HG03196 (cell line): ENCODE data around the gene FAM120B.

Experiments
- ATAC-seq: cut with Tn5 transposase; IDR thresholded peaks from one replicate; pipeline ENCODE4 v1.9.1; 2021; ENCODE audit not compliant: unreplicated experiment

The FAM120B gene

GRCh38 chr6:170416959-170417606 is 110.5 kb downstream of the FAM120B start:
- no peak for ATAC-seq

DNA sequence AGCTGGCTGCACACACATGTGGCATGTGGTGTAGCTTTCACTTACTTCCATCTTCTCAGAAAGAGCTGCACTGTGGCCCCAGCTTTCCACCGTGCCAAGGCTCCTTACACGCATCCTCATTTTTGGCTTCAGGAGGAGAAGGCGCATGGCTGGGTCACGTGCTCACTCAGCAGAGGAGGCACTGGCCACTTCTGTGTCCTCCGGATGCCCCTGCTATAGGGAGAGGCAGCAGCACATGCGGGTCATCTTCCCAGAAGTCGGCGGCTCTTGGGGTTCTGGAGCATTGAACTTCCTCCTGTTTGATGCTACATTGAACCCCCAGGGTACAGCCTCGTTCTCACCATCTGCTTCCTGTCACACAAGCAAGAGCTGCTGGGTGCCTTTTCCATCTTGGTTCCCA is 111.3 kb downstream of the FAM120B start:
- no peak for ATAC-seq

GRCh38 chr6:170420283-170420682 is 113.7 kb downstream of the FAM120B start:
- ATAC-seq, result no peak

DNA sequence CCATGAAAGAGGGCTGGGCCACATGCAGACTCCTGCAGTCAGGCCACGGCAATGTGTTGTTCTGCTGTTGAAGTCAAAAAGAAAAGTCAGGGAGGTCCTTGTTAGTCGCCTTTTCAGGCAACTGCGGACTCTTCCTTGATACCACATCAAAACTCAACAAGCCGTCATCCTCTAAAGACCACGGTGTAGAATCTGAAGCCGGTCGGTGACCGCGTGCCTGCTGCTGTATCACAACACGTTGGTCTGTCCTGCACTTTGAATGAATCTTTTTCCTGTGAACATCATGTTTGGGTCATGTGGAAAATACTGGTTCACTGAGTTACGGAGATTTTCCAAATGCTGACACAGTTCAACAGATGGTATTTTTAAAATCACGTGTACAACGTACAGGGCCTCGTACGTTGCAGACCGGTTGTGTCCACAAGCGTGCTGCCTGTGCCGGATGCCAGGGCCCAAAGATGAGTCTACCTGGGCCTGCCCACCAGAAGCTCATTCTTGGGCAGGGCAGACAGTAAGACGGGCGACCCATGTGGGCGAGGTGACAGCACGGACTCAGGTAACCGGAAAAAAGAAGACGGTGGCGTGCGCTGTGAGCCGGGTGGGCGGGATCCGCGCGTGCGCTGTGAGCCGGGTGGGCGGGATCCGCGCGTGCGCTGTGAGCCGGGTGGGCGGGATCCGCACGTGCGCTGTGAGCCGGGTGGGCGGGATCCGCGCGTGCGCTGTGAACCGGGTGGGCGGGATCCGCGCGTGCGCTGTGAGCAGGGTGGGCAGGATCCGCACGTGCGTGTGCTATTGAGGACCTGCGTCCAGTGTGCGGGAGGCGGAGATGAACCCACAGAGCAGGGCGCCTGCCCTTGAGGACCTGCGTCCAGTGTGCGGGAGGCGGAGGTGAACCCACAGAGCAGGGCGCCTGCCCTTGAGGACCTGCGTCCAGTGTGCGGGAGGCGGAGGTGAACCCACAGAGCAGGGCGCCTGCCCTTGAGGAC is 114.5 kb downstream of the FAM120B start:
- ATAC-seq, result no peak

DNA sequence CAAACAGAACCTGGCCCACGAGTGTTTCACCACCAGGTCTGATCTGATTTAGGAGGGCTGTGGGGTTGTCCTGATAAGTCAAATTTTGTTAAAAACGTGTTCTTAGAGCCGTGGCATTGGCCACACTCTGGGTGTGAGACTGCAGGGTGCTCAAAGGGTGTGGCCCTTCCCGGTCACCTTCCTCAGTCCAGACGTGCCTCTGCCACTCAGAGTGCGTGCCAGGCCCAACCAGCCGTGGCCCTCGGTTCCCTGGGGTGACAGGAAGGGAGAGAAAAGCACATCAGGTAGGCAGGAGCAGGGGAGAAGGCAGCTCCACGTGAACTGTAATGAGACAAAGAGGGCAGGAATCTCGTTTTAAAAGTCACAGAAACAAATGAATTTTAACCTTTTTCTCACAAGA is 115.4 kb downstream of the FAM120B start:
- no peak for ATAC-seq

GRCh38 chr6:170423030-170423429 is 116.5 kb downstream of the FAM120B start:
- ATAC-seq, result no peak

GRCh38 chr6:170423814-170424603 is 117.5 kb downstream of the FAM120B start:
- no peak for ATAC-seq

DNA sequence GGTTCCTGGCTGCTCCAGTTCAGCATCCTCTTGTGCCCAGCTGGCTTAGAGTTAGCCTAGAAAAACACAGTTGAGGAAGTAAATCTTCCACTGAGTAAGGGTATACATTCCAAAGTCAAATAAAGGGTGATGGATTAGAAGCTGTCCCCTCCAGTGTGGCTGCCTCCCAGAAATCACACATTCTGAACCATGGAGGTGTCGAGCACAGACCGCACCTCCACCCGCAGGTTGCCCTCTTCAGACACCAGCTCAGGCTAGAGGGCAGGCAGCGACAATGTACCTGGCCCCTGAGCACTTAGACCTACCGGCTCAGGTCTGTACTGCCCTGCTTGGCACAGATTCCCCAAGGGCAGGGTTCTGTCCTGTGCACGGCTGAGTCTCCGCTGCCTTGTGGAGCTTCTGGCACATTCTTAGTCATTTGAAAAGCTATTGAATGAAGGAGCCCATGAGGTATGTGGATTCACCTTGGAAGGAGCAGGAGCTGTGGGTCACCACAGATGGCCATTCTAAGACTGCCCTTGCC is 118.1 kb downstream of the FAM120B start:
- ATAC-seq, result no peak

GRCh38 chr6:170429450-170429849 is 122.9 kb downstream of the FAM120B start:
- no peak for ATAC-seq

DNA sequence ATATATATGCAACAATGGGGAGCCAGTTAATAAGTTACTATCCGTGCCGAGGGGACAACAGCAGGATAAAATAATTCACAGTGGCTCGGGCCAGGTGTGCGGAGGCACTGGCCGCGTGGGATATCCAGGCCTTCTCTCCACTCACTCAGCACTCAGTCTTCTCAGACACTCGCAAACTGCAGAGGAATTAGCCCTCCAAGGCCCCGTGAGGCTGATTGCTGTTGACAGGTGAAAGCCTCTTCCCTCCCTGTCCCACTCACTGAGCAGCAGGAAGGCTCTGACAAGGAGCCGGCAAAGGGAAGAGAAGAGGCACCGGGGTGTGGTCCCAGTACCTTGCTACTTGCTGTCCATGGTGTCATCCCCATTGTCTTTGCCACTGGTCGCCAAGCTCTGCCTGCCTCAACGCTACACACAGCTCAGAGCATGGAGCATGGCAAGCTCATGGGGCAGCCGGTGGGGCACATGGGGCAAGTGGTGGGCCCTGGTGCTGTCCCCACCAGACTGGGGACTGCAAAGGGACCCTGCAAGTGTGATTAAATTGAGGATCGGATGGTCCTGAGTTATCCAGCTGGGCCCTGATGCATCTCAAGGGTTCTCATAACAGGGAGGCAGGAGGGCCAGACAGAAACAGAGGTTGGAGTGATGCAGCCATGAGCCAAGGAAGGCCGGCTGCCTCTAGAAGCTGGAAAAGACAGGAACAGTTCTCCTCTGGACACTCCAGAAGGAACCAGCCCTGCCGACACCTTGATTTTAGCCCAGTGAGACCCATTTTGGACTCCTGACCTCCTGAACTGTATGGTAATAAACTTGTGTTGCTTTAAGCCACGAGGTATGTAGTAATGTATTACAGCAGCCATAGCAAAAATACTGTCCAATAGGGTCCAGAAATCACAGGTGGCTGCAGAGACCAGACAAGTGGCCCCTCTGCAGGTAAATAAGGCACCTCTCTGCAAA is 126.9 kb downstream of the FAM120B start:
- ATAC-seq, result no peak

DNA sequence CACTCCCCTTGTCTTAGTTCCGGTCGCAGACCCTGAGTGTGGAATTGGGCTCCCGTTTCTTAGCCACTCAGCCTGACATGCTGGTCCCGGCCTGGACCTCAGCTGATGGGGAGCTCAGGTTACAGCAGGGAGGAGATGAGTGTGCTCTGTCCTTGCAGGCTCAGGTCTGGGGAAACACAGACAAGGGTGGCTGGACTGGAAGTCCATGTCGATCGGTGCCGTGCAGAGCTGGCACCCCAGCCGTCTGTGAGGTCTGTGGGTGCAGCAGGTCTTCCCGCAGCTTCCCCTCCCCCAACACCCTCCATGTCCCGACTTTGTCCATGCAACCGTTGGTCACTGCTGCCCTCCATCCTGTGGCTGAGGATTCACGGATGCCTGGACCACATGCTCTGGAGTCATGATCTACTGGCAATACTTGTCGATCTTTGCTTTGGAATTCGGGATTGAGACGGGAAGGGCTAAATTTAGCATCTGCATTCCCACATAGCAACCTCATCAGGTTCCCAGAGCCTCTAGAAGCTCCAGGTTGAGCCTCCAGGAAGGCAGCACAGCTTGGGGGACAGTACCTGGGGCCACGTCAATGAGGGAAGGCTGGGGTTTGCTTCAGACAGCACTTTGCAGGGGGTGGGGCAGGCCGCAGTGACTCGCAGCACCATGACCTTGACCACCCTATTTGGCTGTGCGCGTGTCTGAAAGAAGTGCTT is 127.7 kb downstream of the FAM120B start:
- ATAC-seq, result no peak

DNA sequence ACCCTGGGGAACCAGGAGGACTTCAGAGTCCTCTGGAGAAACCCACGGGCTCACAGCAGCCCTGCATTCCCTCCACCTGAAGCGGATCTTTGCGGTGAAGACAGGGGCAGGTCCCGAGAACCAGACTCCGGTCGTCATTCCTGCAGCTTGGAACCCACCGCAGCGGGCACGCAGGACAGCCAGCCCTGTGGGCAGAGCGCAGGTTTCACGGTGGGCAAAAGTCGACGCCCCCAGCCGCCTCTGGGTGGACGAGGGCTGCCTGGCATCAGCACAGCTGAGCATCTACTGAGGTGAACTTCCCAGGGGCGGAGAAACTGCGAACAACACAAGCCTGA is 128.2 kb downstream of the FAM120B start:
- no peak for ATAC-seq

DNA sequence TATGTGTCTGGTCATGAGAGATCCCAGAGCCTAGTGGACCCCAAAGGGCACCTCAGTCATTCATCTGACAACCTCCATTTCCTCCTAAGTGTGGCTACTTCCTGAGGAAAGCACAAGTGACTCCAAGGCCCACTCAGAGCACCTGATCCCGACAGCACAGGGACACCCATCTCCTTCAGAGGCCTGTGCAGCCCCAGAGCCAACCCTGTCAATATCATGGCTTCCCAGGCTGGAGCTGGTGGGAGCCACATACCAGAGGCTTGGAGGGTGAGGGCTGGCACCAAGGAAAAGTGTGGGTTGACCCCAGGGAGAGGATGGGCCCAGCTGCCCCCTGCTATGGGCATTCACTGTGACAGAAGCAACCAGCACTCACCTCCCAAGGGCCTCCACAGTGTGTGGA is 129.2 kb downstream of the FAM120B start:
- ATAC-seq, result no peak

DNA sequence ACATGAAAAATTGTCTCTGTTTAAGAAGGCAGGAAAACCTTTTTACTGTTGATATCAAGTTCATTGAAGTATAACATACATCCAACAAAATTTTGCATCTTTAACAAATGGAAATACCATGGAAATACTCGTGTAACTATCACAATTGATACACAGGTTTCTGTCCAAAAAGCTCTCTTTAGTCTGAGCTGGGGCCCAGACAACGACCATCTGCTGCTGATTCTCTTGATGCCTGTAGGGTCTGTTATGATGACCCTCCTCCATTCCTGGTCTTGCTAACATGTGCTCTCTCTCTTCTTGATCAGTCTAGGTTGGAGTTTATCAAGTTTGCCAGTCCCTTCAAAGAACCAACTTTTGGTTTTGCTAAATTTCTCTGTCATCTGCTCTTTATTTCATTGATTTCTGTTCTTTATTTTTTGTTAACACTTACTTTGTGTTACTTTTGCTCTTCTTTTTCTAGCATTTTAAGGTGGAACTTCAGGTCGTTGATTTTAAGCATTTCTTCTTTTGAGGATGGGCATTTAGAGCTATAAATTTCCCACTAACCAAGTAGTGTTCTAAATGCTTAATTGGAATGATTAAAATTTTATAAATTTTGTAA is 129.8 kb downstream of the FAM120B start:
- no peak for ATAC-seq

DNA sequence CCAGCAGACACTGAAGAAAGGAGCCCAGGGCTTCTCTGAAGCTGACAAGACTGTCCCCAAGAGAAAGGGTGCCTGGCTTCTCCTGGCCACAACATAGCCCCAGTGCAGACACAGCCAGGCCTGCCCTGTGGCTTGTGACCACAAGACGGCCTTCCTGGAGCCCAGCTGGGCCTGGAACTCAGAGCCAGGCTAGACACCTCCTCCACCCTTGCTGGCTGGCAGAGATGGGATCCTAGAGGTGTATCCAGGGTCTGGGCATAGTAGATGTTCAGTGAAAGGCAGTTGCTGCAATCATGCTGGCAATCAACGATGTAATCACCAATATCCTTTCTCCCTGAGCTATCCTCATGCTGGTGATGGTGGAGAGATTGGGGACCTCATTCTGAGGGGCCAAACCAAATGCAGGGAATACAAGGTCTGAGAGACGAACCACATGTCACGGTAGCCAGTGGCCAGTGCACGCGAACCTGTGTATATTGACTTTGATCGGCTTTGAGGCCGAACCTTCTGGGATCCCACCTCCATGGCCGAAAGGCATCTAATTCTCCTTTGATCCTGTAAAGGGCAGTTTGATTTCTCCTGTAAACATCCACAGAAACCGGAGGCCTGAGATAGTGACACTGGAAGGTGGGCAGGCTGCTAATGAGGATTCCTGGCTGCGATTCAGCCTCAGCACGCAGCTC is 131.3 kb downstream of the FAM120B start:
- peak; percentile 2 for ATAC-seq

- peak; percentile 93 for ATAC-seq
Observed at GRCh38 chr6:170438402-170438753, 131.8 kb downstream of the FAM120B start.

GRCh38 chr6:170438861-170439260 is 132.3 kb downstream of the FAM120B start:
- no peak for ATAC-seq
